Gastrocnemius medialis (tissue), 4 donors: ENCODE measurements around the gene XXYLT1.

Source experiments
- CTCF ChIP-seq, 5 experiments: fragments of 450-650 bp in 3 of 5; fragments of 200-600 bp in 2 of 5; sonication (generic) in 2 of 5; IDR thresholded peaks in 4 of 5; conservative IDR thresholded peaks in 1 of 5; 1 replicate in 4 of 5; 2 replicates in 1 of 5; pipeline ENCODE4 v1.5.1; 2016 to 2019; ENCODE audit warnings: antibody characterized with exemption in 5 of 5, mild to moderate bottlenecking in 3 of 5, moderate library complexity in 3 of 5
- POLR2A ChIP-seq, 2 donors: fragments of 450-650 bp; IDR thresholded peaks; one replicate each; pipeline ENCODE4 v1.6.1; 2017; ENCODE audit warnings: antibody characterized with exemption in 2 of 2, mild to moderate bottlenecking in 2 of 2, moderate library complexity in 2 of 2

- no peak for TF ChIP-seq CTCF (IDR thresholded peaks at IDR 0.05 in 4 of 5, conservative IDR thresholded peaks at IDR 0.05 in 1 of 5)
- TF ChIP-seq POLR2A (IDR thresholded peaks at IDR 0.05) = no peak
Measured at GRCh38 chr3:195186041-195186709, 84.8 kb downstream of the XXYLT1 start.
